GM12873 (cell line): ENCODE data around the gene RTN4RL1.

Experiments
- CTCF ChIP-seq: IDR thresholded peaks from 2 replicates; pipeline ENCODE4 v1.5.1; 2012; ENCODE audit warnings: low read depth, mild to moderate bottlenecking, moderate library complexity, low read length, control low read depth; ENCODE audit not compliant: insufficient read depth; ENCODE audit errors: missing control alignments

The RTN4RL1 gene

GRCh38 chr17:1933875-1934715 is 91.0 kb downstream of the RTN4RL1 start:
- no peak for TF ChIP-seq CTCF

GRCh38 chr17:1931844-1932579 is 93.1 kb downstream of the RTN4RL1 start:
- TF ChIP-seq CTCF, result no peak

- no peak for TF ChIP-seq CTCF
These were observed 94.8 kb downstream of the RTN4RL1 start for GRCh38 chr17:1930337-1930645.

- TF ChIP-seq CTCF, result no peak
These were observed 96.2 kb downstream of the RTN4RL1 start for GRCh38 chr17:1928976-1929375.

GRCh38 chr17:1920948-1921351 is 104.2 kb downstream of the RTN4RL1 start:
- no peak for TF ChIP-seq CTCF

- no peak for TF ChIP-seq CTCF
These were observed 105.9 kb downstream of the RTN4RL1 start for GRCh38 chr17:1919201-1919600.

GRCh38 chr17:1918346-1919162 is 106.6 kb downstream of the RTN4RL1 start:
- no peak for TF ChIP-seq CTCF
